Panc1 (cell line): ENCODE results near the gene VWA8. TPM values are rescaled to one million over a fixed set of nuclear protein-coding genes. Genes with fewer than 3 reads are reported as not detected.
"Not testable (repeated sequence)": the region's sequence is repeated elsewhere in the genome, so short reads cannot be mapped to it uniquely, and the experiment has no call there.

Experiments used
- ATAC-seq: fragments of 200-7000 bp; cut with Tn5 transposase; 2 replicates; pipeline ENCODE4 v1.9.1; 2020; ENCODE audit warnings: mild to moderate bottlenecking, moderate library complexity
- BruUV-seq: library from RNA; stranded (reverse); fragments of 400-500 nt; replicated peaks from 2 replicates; lab custom pipeline; 2021; lab: Mats Ljungman, UMichigan
- CTCF ChIA-PET: fragments of 300-600 bp; sonication (Branson Sonifier 250); formaldehyde crosslinking; loops from one replicate; lab custom pipeline; 2022; ENCODE audit warnings: antibody characterized with exemption; lab: Charles Lee
- POLR2A ChIA-PET: fragments of 300-600 bp; sonication (Branson Sonifier 250); formaldehyde crosslinking; loops from one replicate; lab custom pipeline; 2022; ENCODE audit warnings: antibody characterized with exemption; lab: Charles Lee
- DNase-seq: peaks from one replicate; pipeline ENCODE4 v3.0.0-alpha.2; 2010; ENCODE audit warnings: low read depth, low spot score
- H3K27ac ChIP-seq: 2 replicates; pipeline ENCODE4 v1.5.1; 2011; ENCODE audit warnings: mild to moderate bottlenecking, low read length, inconsistent platforms
- H3K27me3 ChIP-seq: fragments of 200-500 bp; sonication (Bioruptor generic); 2 replicates; pipeline ENCODE4 v1.6.0; 2014; ENCODE audit warnings: low read length, inconsistent platforms; ENCODE audit not compliant: control insufficient read depth, insufficient read depth
- H3K36me3 ChIP-seq: fragments of 200-500 bp; sonication (Bioruptor generic); 2 replicates; pipeline ENCODE4 v1.5.1; 2014; ENCODE audit warnings: inconsistent platforms, mild to moderate bottlenecking, low read length, moderate library complexity; ENCODE audit not compliant: control insufficient read depth, insufficient read depth
- H3K4me1 ChIP-seq: 2 replicates; pipeline ENCODE4 v1.5.1; 2011; ENCODE audit warnings: inconsistent platforms, mild to moderate bottlenecking, low read length, moderate library complexity; ENCODE audit not compliant: control insufficient read depth, insufficient read depth
- H3K4me3 ChIP-seq, 2 experiments: 2 replicates each; pipeline ENCODE4 v1.5.1; 2011 to 2012; ENCODE audit warnings: low read depth in 2 of 2, low read length in 2 of 2, mild to moderate bottlenecking in 2 of 2, inconsistent platforms in 1 of 2, moderate library complexity in 1 of 2
- H3K9me3 ChIP-seq: fragments of 200-500 bp; sonication (Bioruptor generic); 2 replicates; pipeline ENCODE4 v1.5.1; 2014; ENCODE audit warnings: low read depth, mild to moderate bottlenecking, inconsistent platforms, low read length, moderate library complexity; ENCODE audit not compliant: control insufficient read depth, insufficient read depth
- CTCF ChIP-seq: fragments of 450-650 bp; IDR thresholded peaks from 2 replicates; pipeline ENCODE4 v1.5.1; 2017; ENCODE audit warnings: mild to moderate bottlenecking
- POLR2AphosphoS5 ChIP-seq: IDR thresholded peaks from 2 replicates; pipeline ENCODE4 v1.6.1; 2012; ENCODE audit warnings: mild to moderate bottlenecking, low read depth, low read length, moderate library complexity
- REST ChIP-seq, 2 experiments: IDR thresholded peaks; 2 replicates each; pipeline ENCODE4 v1.6.1; 2011 to 2012; ENCODE audit warnings: low read depth in 2 of 2, control low read depth in 1 of 2, low read length in 1 of 2, mild to moderate bottlenecking in 1 of 2, moderate library complexity in 1 of 2; ENCODE audit not compliant: insufficient read depth in 1 of 2
- SIN3A ChIP-seq: IDR thresholded peaks from 2 replicates; pipeline ENCODE4 v1.6.1; 2012; ENCODE audit warnings: low read depth, mild to moderate bottlenecking, low read length, moderate library complexity, borderline replicate concordance; ENCODE audit not compliant: insufficient read depth
- TCF7L2 ChIP-seq: IDR thresholded peaks from 2 replicates; pipeline ENCODE4 v1.6.1; 2011; ENCODE audit warnings: mild to moderate bottlenecking, low read depth, low read length, inconsistent platforms
- in situ Hi-C: cut with HindIII; loops from 2 replicates; pipeline ENCODE4 v1.10.0; 2016; ENCODE audit warnings: low sequenced_read_pairs, low pct_unique_long_range_greater_than_20kb
- intact Hi-C: fragments of 100-400 bp; cut with micrococcal nuclease; formaldehyde crosslinking; loops from one replicate; pipeline ENCODE4 v1.10.0; 2022; ENCODE audit not compliant: unreplicated experiment
- total RNA-seq: library from RNA; stranded (reverse); gene quantifications from one replicate; pipeline ENCODE4 v1.2.1, GENCODE V29; 2021; ENCODE audit not compliant: unreplicated experiment

VWA8 gene
- total RNA-seq, 1 experiment from 2014 or later, result 11.2 TPM

GRCh38 chr13:41880966-41881365 is 79.9 kb downstream of the VWA8 start:
- no peaks in the 10 kb centered on the region for H3K27me3 ChIP-seq
- H3K9me3 ChIP-seq, result no peaks in the 10 kb centered on the region
- no peak overlapping the region for H3K4me3 ChIP-seq
- no peaks in the 10 kb centered on the region for H3K4me1 ChIP-seq
- DNase-seq (no peak), ATAC-seq (no peak)
- no TSS peak for BruUV-seq
- POLR2A ChIA-PET, result no interaction called here
- no peaks in the 10 kb centered on the region; the same call in 1 of the 2 replicates for H3K36me3 ChIP-seq
- H3K27ac ChIP-seq, result no peak overlapping the region
- intact Hi-C loops, result no loop called here
- TF ChIP-seq REST (IDR thresholded peaks at IDR 0.05; ENCODE audit: insufficient read depth in 1 of 2, low read depth in 2 of 2, low read length in 1 of 2) (no peak), CTCF (no peak), SIN3A (no peak), TCF7L2 (no peak), POLR2AphosphoS5 (no peak)
- in situ Hi-C loops, result no loop called here
- CTCF ChIA-PET, result no interaction called here

- DNase-seq, result no peak
- no peak overlapping the region for H3K27ac ChIP-seq
- no peaks in the 10 kb centered on the region for H3K9me3 ChIP-seq
- no peaks in the 10 kb centered on the region for H3K27me3 ChIP-seq
- H3K36me3 ChIP-seq, result no peaks in the 10 kb centered on the region
- no peaks in the 10 kb centered on the region for H3K4me1 ChIP-seq
- intact Hi-C loops (no loop called here), in situ Hi-C loops (no loop called here)
- CTCF ChIA-PET, result no interaction called here
- BruUV-seq, result no TSS peak
- no peak for ATAC-seq
- TF ChIP-seq REST (IDR thresholded peaks at IDR 0.05; ENCODE audit: insufficient read depth in 1 of 2, low read depth in 2 of 2, low read length in 1 of 2) (no peak), CTCF (no peak)
- no peak overlapping the region for H3K4me3 ChIP-seq
- POLR2A ChIA-PET, result no interaction called here
Observed at GRCh38 chr13:41864658-41865057, 96.3 kb downstream of the VWA8 start.

- H3K36me3 ChIP-seq, CTCF ChIA-PET, ATAC-seq, H3K4me3 ChIP-seq, H3K4me1 ChIP-seq, H3K27ac ChIP-seq, intact Hi-C loops, H3K27me3 ChIP-seq, H3K9me3 ChIP-seq, in situ Hi-C loops, DNase-seq, BruUV-seq: not testable (repeated sequence)
- POLR2A ChIA-PET, result interaction anchor here (0.7 kb wide), 2 partner anchors 267 to 1074 kb away, joined by 3 to 5 read pairs; no protein-coding TSS in a partner anchor
Observed at GRCh38 chr13:41862659-41863058, 98.2 kb downstream of the VWA8 start.
